Sigmoid colon (tissue), 7 donors: ENCODE measurements around the gene HORMAD2. TPM values are rescaled to one million over a fixed set of nuclear protein-coding genes. Genes with fewer than 3 reads are reported as not detected.

ENCODE experiments used
- DNase-seq: peaks from one replicate; pipeline ENCODE4 v3.0.0-alpha.2; 2019
- H3K27ac ChIP-seq, 4 donors: fragments of 200-600 bp; sonication (generic); one replicate each; pipeline ENCODE4 v1.5.1; 2016 to 2019; ENCODE audit warnings: mild to moderate bottlenecking in 1 of 4
- H3K27me3 ChIP-seq, 3 donors: fragments of 200-600 bp; sonication (generic); one replicate each; pipeline ENCODE4 v1.5.1; 2019; ENCODE audit warnings: mild to moderate bottlenecking in 1 of 3
- H3K36me3 ChIP-seq, 4 donors: fragments of 200-600 bp; sonication (generic); one replicate each; pipeline ENCODE4 v1.5.1; 2016 to 2019
- H3K4me1 ChIP-seq, 4 donors: fragments of 200-600 bp; sonication (generic); one replicate each; pipeline ENCODE4 v1.5.1; 2017 to 2019
- H3K4me3 ChIP-seq, 4 donors: fragments of 200-600 bp; sonication (generic); one replicate each; pipeline ENCODE4 v1.5.1; 2017 to 2019; ENCODE audit warnings: mild to moderate bottlenecking in 2 of 4, moderate library complexity in 1 of 4
- H3K9me3 ChIP-seq, 4 donors: fragments of 200-600 bp in 3 of 4; sonication (generic) in 3 of 4; one replicate each; pipeline versions ENCODE4 v1.5.1 to v1.6.1; 2013 to 2019
- EP300 ChIP-seq, 4 donors: sonication (generic); formaldehyde crosslinking; IDR thresholded peaks; one replicate each; pipeline ENCODE4 v1.6.1; 2017; ENCODE audit warnings: antibody characterized with exemption in 4 of 4
- POLR2A ChIP-seq, 2 donors: fragments of 450-650 bp; IDR thresholded peaks; one replicate each; pipeline ENCODE4 v1.6.1; 2016; ENCODE audit warnings: antibody characterized with exemption in 2 of 2, mild to moderate bottlenecking in 2 of 2, moderate library complexity in 2 of 2
- POLR2AphosphoS5 ChIP-seq, 4 donors: sonication (generic); formaldehyde crosslinking; IDR thresholded peaks; one replicate each; pipeline ENCODE4 v1.6.1; 2017; ENCODE audit warnings: antibody characterized with exemption in 4 of 4
- WGBS, 2 donors: extraction: QIAGEN DNeasy Blood & Tissue Kit; methylation state at CpG; one replicate each; pipeline ENCODE4 v1.1.7; 2013; 5-methylcytosine and 5-hydroxymethylcytosine counted together
- intact Hi-C: fragments of 100-400 bp; cut with DNase I; formaldehyde crosslinking; loops from one replicate; pipeline ENCODE4 v1.15.1; 2023
- polyA plus RNA-seq, 3 donors: library from polyadenylated mRNA; stranded (reverse); fragments of 200-250 nt; gene quantifications; one replicate each; pipeline ENCODE4 v1.2.3, GENCODE V29; 2013
- total RNA-seq, 4 donors: library from RNA; depleted of rRNA; stranded (reverse); fragments of >200 nt; gene quantifications; one replicate each; pipeline ENCODE4 v1.1.0, GENCODE V29; 2016
- TF ChIP-seq, protein P1 (sequence below), 4 experiments: fragments of 450-650 bp in 3 of 4; fragments of 200-600 bp in 1 of 4; IDR thresholded peaks; one replicate each; pipeline ENCODE4 v1.5.1; 2016 to 2019; ENCODE audit warnings: antibody characterized with exemption in 4 of 4, mild to moderate bottlenecking in 3 of 4, moderate library complexity in 2 of 4
- donor health status: healthy with polysubstance abuse.
- donor health status: Bipolar disorder and iron deficiency.
- donor health status: healthy.

Gene HORMAD2
- total and polyA plus RNA-seq, 7 donors: not detected

GRCh38 chr22:30158277-30158676 is 78.0 kb downstream of the HORMAD2 start:
- DNase-seq: no peak
- H3K27ac ChIP-seq: no peak overlapping the region
- H3K4me1 ChIP-seq: no peaks in the 10 kb centered on the region
- no peaks in the 10 kb centered on the region for H3K27me3 ChIP-seq
- H3K36me3 ChIP-seq: no peaks in the 10 kb centered on the region
- intact Hi-C loops: no loop called here
- H3K9me3 ChIP-seq: no peaks in the 10 kb centered on the region
- TF ChIP-seq POLR2AphosphoS5 (IDR thresholded peaks at IDR 0.05) (no peak), POLR2A (IDR thresholded peaks at IDR 0.05) (no peak)
- no peak overlapping the region for H3K4me3 ChIP-seq
- 69 to 88% methylated on average over 1 of the region's 1 CpG for WGBS, 2 donors

DNA sequence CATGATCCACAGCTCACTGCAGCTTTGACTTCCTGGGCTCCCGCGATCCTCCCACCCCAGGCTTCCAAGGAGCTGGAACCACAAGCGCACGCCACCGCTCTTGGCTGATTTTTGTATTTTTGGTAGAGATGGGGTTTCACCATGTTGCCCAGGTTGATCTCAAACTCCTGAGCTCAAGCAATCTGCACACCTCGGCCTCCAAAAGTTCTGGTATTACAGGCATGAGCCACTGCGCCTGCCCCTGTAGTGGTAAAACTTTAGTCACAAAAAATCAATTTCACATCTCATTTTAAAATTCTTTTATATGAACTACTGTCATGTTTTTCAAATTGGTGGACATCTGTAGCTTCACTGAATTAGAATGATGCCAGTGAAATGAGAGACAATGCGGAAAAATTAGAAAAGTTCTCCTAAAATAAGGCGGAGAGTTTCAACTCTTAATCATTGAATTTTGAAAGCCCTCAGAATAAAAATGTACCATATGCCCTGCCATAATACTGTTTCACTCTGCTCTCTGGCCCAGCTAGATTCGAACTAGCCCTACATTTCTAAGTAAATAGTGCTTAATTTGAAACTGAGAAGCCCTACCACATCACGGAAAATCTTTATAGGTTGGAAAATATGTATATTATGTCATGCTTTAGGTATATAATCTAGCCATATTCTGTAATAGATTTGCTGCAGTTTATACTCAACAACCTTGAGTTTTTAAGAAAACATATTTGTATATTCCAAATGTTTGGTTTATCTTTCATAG is 78.7 kb downstream of the HORMAD2 start:
- Histone ChIP-seq H3K27ac (no peak overlapping the region), H3K4me3 (no peak overlapping the region), H3K9me3 (no peaks in the 10 kb centered on the region), H3K4me1 (no peaks in the 10 kb centered on the region), H3K27me3 (no peaks in the 10 kb centered on the region), H3K36me3 (no peaks in the 10 kb centered on the region)
- intact Hi-C loops: no loop called here
- 88% methylated on average over 11 of the region's 11 CpGs for WGBS, 2 donors
- TF ChIP-seq, protein P1, sequence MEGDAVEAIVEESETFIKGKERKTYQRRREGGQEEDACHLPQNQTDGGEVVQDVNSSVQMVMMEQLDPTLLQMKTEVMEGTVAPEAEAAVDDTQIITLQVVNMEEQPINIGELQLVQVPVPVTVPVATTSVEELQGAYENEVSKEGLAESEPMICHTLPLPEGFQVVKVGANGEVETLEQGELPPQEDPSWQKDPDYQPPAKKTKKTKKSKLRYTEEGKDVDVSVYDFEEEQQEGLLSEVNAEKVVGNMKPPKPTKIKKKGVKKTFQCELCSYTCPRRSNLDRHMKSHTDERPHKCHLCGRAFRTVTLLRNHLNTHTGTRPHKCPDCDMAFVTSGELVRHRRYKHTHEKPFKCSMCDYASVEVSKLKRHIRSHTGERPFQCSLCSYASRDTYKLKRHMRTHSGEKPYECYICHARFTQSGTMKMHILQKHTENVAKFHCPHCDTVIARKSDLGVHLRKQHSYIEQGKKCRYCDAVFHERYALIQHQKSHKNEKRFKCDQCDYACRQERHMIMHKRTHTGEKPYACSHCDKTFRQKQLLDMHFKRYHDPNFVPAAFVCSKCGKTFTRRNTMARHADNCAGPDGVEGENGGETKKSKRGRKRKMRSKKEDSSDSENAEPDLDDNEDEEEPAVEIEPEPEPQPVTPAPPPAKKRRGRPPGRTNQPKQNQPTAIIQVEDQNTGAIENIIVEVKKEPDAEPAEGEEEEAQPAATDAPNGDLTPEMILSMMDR (IDR thresholded peaks at IDR 0.05): no peak
- no peak for TF ChIP-seq EP300 (IDR thresholded peaks at IDR 0.05)
- TF ChIP-seq POLR2AphosphoS5 (IDR thresholded peaks at IDR 0.05): no peak
- TF ChIP-seq POLR2A (IDR thresholded peaks at IDR 0.05): no peak
- DNase-seq: no peak

GRCh38 chr22:30159561-30160353 is 79.5 kb downstream of the HORMAD2 start:
- Histone ChIP-seq H3K4me3 (no peak overlapping the region), H3K9me3 (no peaks in the 10 kb centered on the region), H3K36me3 (no peaks in the 10 kb centered on the region), H3K4me1 (no peaks in the 10 kb centered on the region), H3K27me3 (no peaks in the 10 kb centered on the region), H3K27ac (no peak overlapping the region)
- TF ChIP-seq, protein P1 (IDR thresholded peaks at IDR 0.05): no peak
- TF ChIP-seq POLR2A (IDR thresholded peaks at IDR 0.05) (no peak), EP300 (IDR thresholded peaks at IDR 0.05) (no peak), POLR2AphosphoS5 (IDR thresholded peaks at IDR 0.05) (no peak)
- no peak for DNase-seq
- intact Hi-C loops: no loop called here
- WGBS, 2 donors: 67 to 73% methylated on average over 2 of the region's 2 CpGs

DNA sequence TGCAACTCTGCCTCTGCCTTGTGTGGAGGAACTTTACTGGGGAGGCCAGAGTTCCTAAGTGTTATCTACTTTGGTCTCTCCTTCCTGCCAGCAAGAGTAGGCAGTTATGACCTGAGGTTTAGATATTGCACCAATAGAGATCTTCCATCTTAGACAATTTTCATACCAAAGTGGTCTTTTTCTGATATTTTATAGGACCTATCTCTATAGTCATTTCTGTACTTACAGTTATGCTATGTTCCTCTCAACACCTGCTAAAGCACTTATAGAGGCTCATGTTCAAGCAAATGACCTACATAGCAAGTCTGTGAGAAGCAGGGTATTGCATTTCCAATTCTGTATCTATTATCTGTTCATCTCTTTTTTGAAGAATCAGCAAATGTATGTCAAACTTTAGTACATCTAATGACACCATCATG is 80.8 kb downstream of the HORMAD2 start:
- Histone ChIP-seq H3K27ac (no peak overlapping the region), H3K4me3 (no peak overlapping the region), H3K36me3 (no peaks in the 10 kb centered on the region), H3K27me3 (no peaks in the 10 kb centered on the region), H3K9me3 (no peaks in the 10 kb centered on the region), H3K4me1 (no peaks in the 10 kb centered on the region)
- no peak for DNase-seq
- intact Hi-C loops: no loop called here
- no peak for TF ChIP-seq POLR2A (IDR thresholded peaks at IDR 0.05)
- TF ChIP-seq POLR2AphosphoS5 (IDR thresholded peaks at IDR 0.05): no peak
- TF ChIP-seq, protein P1 (IDR thresholded peaks at IDR 0.05): no peak
- TF ChIP-seq EP300 (IDR thresholded peaks at IDR 0.05): no peak

- Histone ChIP-seq H3K36me3 (no peaks in the 10 kb centered on the region), H3K9me3 (no peaks in the 10 kb centered on the region), H3K4me1 (no peaks in the 10 kb centered on the region), H3K27me3 (peaks cover 0 to 18% (median 0%) of the 10 kb centered on the region in 3 donors), H3K27ac (no peak overlapping the region), H3K4me3 (no peak overlapping the region)
- 88 to 89% methylated on average over 2 of the region's 2 CpGs for WGBS, 2 donors
- TF ChIP-seq POLR2A (IDR thresholded peaks at IDR 0.05): no peak
- no peak for TF ChIP-seq POLR2AphosphoS5 (IDR thresholded peaks at IDR 0.05)
- no peak for TF ChIP-seq EP300 (IDR thresholded peaks at IDR 0.05)
- no peak for DNase-seq
- intact Hi-C loops: no loop called here
Observed at GRCh38 chr22:30167296-30167695, 87.0 kb downstream of the HORMAD2 start.
